Gastrocnemius medialis (tissue), 4 donors: Measurements from ENCODE around the gene GAB2. TPM values are rescaled to one million over a fixed set of nuclear protein-coding genes. Genes with fewer than 3 reads are reported as not detected.
A peak's percentile ranks its signal among the peaks of the same experiment; 100 is the strongest.

Experiments
- ATAC-seq, 2 donors: fragments of 150-250 bp; one replicate each; pipeline ENCODE4 v1.9.1; 2016
- DNase-seq, 2 donors: peaks; one replicate each; pipeline ENCODE4 v3.0.0-alpha.2; 2019
- H3K27ac ChIP-seq, 4 donors: fragments of 200-600 bp; sonication (generic); 1 replicate in 1 of 4; 2 replicates in 3 of 4; pipeline ENCODE4 v1.5.1; 2016 to 2018; ENCODE audit warnings: mild to moderate bottlenecking in 2 of 4, moderate library complexity in 1 of 4
- H3K27me3 ChIP-seq, 3 donors: fragments of 200-600 bp; sonication (generic) in 2 of 3; 1 replicate in 1 of 3; 2 replicates in 2 of 3; pipeline versions ENCODE4 v1.5.1 to v1.6.0; 2016 to 2019; ENCODE audit warnings: mild to moderate bottlenecking in 1 of 3, moderate library complexity in 1 of 3
- H3K36me3 ChIP-seq, 2 donors: fragments of 200-600 bp; sonication (generic) in 1 of 2; one replicate each; pipeline ENCODE4 v1.5.1; 2017 to 2018
- H3K4me1 ChIP-seq, 2 donors: fragments of 200-600 bp; sonication (generic) in 1 of 2; one replicate each; pipeline ENCODE4 v1.5.1; 2016 to 2017; ENCODE audit warnings: mild to moderate bottlenecking in 2 of 2
- H3K4me3 ChIP-seq, 4 donors: fragments of 200-600 bp; sonication (generic) in 3 of 4; 1 replicate in 1 of 4; 2 replicates in 3 of 4; pipeline ENCODE4 v1.5.1; 2016 to 2019; ENCODE audit warnings: mild to moderate bottlenecking in 2 of 4
- H3K9me3 ChIP-seq, 3 donors: fragments of 200-600 bp; sonication (generic) in 2 of 3; 1 replicate in 1 of 3; 2 replicates in 2 of 3; pipeline ENCODE4 v1.5.1; 2016 to 2019
- POLR2A ChIP-seq, 2 donors: fragments of 450-650 bp; IDR thresholded peaks; one replicate each; pipeline ENCODE4 v1.6.1; 2017; ENCODE audit warnings: antibody characterized with exemption in 2 of 2, mild to moderate bottlenecking in 2 of 2, moderate library complexity in 2 of 2
- in situ Hi-C, 4 donors: fragments of 200-750 bp; cut with MboI; loops; one replicate each; pipeline versions ENCODE4 v1.15.0 to v1.8.0; 2017; ENCODE audit warnings: low sequenced_read_pairs in 4 of 4
- intact Hi-C: fragments of 100-400 bp; cut with DNase I; formaldehyde crosslinking; loops from one replicate; pipeline ENCODE4 v1.15.1; 2023; ENCODE audit warnings: low total_unique reads
- total RNA-seq, 4 donors: library from RNA; depleted of rRNA; stranded (reverse); fragments of >200 nt; gene quantifications; one replicate each; pipeline versions ENCODE4 v1.1.0 to v1.2.3, GENCODE V29; 2016
- TF ChIP-seq, protein P1 (sequence below), 5 experiments: fragments of 450-650 bp in 3 of 5; fragments of 200-600 bp in 2 of 5; sonication (generic) in 2 of 5; IDR thresholded peaks in 4 of 5; conservative IDR thresholded peaks in 1 of 5; 1 replicate in 4 of 5; 2 replicates in 1 of 5; pipeline ENCODE4 v1.5.1; 2016 to 2019; ENCODE audit warnings: antibody characterized with exemption in 5 of 5, mild to moderate bottlenecking in 3 of 5, moderate library complexity in 3 of 5

GAB2 gene
- total RNA-seq, 4 donors from 2014 or later: 4.9 to 68.0 (median 25.8) TPM

DNA sequence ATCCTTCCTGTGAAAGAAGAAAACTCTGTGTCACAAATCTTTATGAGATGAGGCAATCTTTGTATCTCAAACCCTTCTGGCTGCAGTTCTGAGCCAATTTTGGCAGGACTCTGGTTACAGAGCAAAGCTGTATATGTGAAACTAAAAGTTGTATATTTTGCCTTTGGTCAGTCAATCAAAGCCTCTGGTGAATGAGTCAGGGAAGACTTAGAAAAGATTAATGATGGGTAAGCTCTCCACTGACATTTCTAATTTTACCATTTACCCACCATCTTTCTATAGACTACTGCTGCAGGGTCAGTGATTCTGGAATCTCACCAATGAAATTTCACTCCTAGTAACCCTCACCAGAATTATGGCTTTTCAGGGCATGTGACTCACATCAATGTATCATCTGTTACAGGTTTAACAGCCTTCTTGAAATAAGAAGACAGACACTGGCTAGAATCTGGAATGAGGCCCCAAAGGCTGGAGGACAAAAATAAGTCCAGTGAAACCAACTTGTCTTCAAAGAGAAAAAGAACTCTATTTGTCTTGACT, 185.6 kb downstream of the GAB2 start:
- no peak for DNase-seq
- H3K4me3 ChIP-seq: no peak overlapping the region
- no peaks in the 10 kb centered on the region for H3K27me3 ChIP-seq
- TF ChIP-seq POLR2A (IDR thresholded peaks at IDR 0.05): no peak
- TF ChIP-seq, protein P1, sequence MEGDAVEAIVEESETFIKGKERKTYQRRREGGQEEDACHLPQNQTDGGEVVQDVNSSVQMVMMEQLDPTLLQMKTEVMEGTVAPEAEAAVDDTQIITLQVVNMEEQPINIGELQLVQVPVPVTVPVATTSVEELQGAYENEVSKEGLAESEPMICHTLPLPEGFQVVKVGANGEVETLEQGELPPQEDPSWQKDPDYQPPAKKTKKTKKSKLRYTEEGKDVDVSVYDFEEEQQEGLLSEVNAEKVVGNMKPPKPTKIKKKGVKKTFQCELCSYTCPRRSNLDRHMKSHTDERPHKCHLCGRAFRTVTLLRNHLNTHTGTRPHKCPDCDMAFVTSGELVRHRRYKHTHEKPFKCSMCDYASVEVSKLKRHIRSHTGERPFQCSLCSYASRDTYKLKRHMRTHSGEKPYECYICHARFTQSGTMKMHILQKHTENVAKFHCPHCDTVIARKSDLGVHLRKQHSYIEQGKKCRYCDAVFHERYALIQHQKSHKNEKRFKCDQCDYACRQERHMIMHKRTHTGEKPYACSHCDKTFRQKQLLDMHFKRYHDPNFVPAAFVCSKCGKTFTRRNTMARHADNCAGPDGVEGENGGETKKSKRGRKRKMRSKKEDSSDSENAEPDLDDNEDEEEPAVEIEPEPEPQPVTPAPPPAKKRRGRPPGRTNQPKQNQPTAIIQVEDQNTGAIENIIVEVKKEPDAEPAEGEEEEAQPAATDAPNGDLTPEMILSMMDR (IDR thresholded peaks at IDR 0.05 in 4 of 5, conservative IDR thresholded peaks at IDR 0.05 in 1 of 5): no peak
- H3K27ac ChIP-seq: peak overlapping the region; percentile 42 to 59 (median 52)
- ATAC-seq: peak; percentile 51 to 75
- in situ Hi-C loops (loop anchor here in 2 of 4 donors (25.0 kb wide), 1 partner anchor 180 kb away; the partner anchor contains the start of gene GAB2 (in 2 of the 2)), intact Hi-C loops (loop anchor here (5.0 kb wide), 1 partner anchor 80 kb away; no protein-coding TSS in a partner anchor)
- H3K36me3 ChIP-seq: no peaks in the 10 kb centered on the region
- H3K4me1 ChIP-seq: peaks cover 21% of the 10 kb centered on the region in 2 donors
- no peaks in the 10 kb centered on the region for H3K9me3 ChIP-seq

DNA sequence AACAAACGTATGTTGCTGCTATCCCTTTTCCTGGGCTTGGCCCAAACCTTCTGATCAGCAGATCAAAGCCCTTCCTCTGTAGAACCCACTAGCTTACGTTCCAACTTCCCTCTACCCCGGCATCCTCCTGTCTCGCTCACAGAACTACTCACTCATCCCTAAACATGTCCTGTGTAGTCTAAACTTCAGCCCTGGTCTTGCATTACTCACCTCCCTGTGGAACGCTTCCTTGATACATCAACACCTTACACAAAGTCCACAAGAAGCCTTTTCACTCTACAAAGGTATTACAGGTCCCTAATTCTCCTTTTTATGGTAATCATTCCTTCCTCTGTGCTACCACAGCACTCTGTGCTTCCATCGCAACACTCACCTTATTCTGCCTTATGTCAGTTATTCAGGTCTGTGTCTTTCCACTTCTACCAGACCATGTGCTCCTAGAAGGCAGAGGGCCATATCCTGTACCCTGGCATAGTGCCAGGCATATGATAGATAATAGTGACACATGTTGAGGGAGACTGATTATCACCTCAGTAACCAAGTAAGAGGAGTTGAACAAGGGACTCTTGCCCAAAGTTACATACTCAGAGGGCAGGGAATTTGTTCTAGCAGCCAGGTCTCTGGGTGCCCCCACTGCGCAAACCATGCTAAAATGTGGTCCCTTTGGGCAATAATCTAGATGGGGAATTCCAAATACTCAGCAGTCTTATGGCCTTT, 187.3 kb downstream of the GAB2 start:
- H3K4me1 ChIP-seq: peaks cover 21% of the 10 kb centered on the region in 2 donors
- TF ChIP-seq, protein P1 (IDR thresholded peaks at IDR 0.05 in 4 of 5, conservative IDR thresholded peaks at IDR 0.05 in 1 of 5): no peak
- TF ChIP-seq POLR2A (IDR thresholded peaks at IDR 0.05): no peak
- intact Hi-C loops: loop anchor here (1.0 to 5.0 kb wide), 2 partner anchors 82 to 332 kb away; no protein-coding TSS in a partner anchor
- DNase-seq (no peak), ATAC-seq (peak; percentile 35 to 44)
- peaks cover 0 to 7% of the 10 kb centered on the region in 2 donors for H3K36me3 ChIP-seq
- in situ Hi-C loops: loop anchor here in 2 of 4 donors (25.0 kb wide), 1 partner anchor 182 kb away; the partner anchor contains the start of gene GAB2 (in 2 of the 2)
- no peaks in the 10 kb centered on the region for H3K9me3 ChIP-seq
- H3K4me3 ChIP-seq: no peak overlapping the region
- H3K27ac ChIP-seq: peak overlapping the region in 1 of 4 donors; percentile 27
- no peaks in the 10 kb centered on the region for H3K27me3 ChIP-seq

DNA sequence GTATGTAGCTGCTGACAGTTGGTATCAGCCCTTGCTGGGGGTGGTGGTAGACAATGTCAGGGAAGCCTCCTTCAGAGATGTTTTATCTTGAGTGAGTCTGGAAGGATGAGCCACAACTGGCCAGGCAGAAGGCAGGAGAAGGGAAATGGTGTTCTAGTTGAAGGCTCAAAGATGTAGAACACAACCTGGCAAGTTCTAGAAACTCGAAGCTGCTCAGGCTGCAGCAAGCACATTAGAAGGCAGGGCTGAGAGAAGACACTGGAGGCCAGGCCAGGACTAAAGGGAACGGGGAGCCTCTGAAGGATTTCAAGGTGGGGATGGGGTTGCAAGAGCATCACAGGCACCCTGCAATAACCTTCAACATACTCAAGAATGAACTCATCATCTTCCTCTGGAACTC, 188.5 kb downstream of the GAB2 start:
- Histone ChIP-seq H3K4me3 (no peak overlapping the region), H3K27me3 (no peaks in the 10 kb centered on the region), H3K9me3 (no peaks in the 10 kb centered on the region), H3K4me1 (peaks cover 21% of the 10 kb centered on the region in 2 donors), H3K36me3 (peaks cover 0 to 19% of the 10 kb centered on the region in 2 donors), H3K27ac (no peak overlapping the region)
- DNase-seq: no peak
- no peak for ATAC-seq
- intact Hi-C loops (no loop called here), in situ Hi-C loops (loop anchor here (10.0 to 25.0 kb wide), 3 partner anchors 183 to 336 kb away; partner anchors contain the start of gene GAB2 (in 2 of the 4))
- no peak for TF ChIP-seq POLR2A (IDR thresholded peaks at IDR 0.05)
- TF ChIP-seq, protein P1 (IDR thresholded peaks at IDR 0.05 in 4 of 5, conservative IDR thresholded peaks at IDR 0.05 in 1 of 5): no peak

DNA sequence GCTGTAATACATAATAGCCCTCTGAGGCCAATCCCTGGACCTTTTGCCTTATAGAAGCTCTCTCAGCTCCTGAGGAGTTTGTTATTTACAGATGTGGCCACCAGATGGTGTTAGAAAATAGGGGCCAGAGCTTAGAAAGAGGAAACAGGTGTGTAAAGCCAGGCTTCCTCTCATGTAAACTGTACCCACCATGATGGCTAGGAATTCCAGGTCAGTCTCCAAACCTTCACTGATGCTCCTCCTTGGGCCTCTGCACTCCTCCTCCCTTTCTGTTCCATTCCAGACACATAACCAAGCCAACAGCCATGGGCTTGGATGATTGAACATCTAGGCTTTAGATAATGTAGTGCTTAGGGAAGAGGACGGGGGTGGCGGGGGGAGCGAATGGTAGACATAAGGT, 189.2 kb downstream of the GAB2 start:
- intact Hi-C loops (loop anchor here (1.0 kb wide), 1 partner anchor 192 kb away; no protein-coding TSS in a partner anchor), in situ Hi-C loops (loop anchor here (10.0 to 25.0 kb wide), 3 partner anchors 184 to 336 kb away; partner anchors contain the start of gene GAB2 (in 2 of the 4))
- no peaks in the 10 kb centered on the region for H3K9me3 ChIP-seq
- peaks cover 0 to 26% of the 10 kb centered on the region in 2 donors for H3K36me3 ChIP-seq
- no peaks in the 10 kb centered on the region for H3K27me3 ChIP-seq
- H3K4me3 ChIP-seq: no peak overlapping the region
- peak in 1 of 2 donors; percentile 60 for ATAC-seq
- no peak overlapping the region for H3K27ac ChIP-seq
- DNase-seq: no peak
- TF ChIP-seq, protein P1 (IDR thresholded peaks at IDR 0.05 in 4 of 5, conservative IDR thresholded peaks at IDR 0.05 in 1 of 5): peak in 4 of 5 experiments; percentile 45 to 66 (median 58)
- no peak for TF ChIP-seq POLR2A (IDR thresholded peaks at IDR 0.05)
- H3K4me1 ChIP-seq: peaks cover 21% of the 10 kb centered on the region in 2 donors
